ENCODE measurements around the gene ACTN3. TPM values are rescaled to one million over a fixed set of nuclear protein-coding genes. Genes with fewer than 3 reads are reported as not detected.
"Not testable (repeated sequence)": the region's sequence is repeated elsewhere in the genome, so short reads cannot be mapped to it uniquely, and the experiment has no call there.

Gene ACTN3
- total RNA-seq, 1 donor from 2014 or later, result 0.05 TPM

DNA sequence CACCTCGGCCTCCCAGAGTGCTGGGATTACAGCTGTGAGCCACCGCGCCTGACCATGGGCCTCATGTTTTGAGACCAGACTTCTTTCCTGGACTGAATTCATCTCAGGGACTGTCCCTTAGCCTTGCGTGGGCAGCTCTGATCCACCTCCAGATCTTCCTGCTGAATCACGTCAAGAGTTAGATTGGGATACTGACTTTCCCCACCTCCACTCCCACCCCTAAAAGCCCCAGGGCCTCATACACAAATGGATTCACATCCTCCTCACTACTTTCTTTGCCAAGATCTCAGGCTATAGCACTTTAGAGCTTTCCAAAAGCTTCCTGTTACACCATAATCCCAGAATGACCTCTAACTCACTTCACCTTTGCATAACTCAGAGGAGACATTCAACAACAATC, 34.1 kb downstream of the ACTN3 start:
- peak overlapping the region; percentile 6 for H3K27ac Mint-ChIP-seq
- intact Hi-C loops (cut with micrococcal nuclease), result no loop called here
- no peak overlapping the region for H3K4me3 Mint-ChIP-seq
- H3K36me3 Mint-ChIP-seq (ENCODE audit: low read depth), result peaks cover 3% of the 10 kb centered on the region
- peaks cover 14% of the 10 kb centered on the region for H3K4me1 Mint-ChIP-seq (ENCODE audit: low read depth)
- peaks cover 9% of the 10 kb centered on the region for H3K9me3 Mint-ChIP-seq
- no peak for DNase-seq (ENCODE audit: low spot score)
- peaks cover 12% of the 10 kb centered on the region for H3K27me3 Mint-ChIP-seq (ENCODE audit: insufficient read depth)

DNA sequence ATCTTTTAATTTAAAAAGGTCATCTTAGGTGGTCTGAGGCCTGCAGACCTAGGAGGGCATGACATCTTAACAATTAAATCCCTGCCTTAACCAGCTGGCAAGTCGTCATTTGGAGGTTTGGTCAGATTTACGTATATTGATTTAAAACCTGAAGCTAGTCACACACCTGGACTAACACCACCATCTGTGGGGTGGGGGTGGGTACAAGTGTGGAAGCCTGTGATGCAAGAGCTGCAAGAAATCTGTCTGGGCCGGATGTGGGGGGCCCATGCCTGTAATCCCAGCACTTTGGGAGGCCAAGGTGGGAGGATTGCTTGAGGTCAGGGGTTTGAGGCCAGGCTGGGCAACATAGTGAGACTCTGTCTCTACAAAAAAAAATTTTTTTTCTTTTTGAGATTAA, 34.6 kb downstream of the ACTN3 start:
- intact Hi-C loops (cut with micrococcal nuclease), result no loop called here
- no peak for DNase-seq (ENCODE audit: low spot score)
- Mint-ChIP-seq H3K9me3 (peaks cover 9% of the 10 kb centered on the region), H3K36me3 (ENCODE audit: low read depth) (peaks cover 3% of the 10 kb centered on the region), H3K4me3 (no peak overlapping the region), H3K27me3 (ENCODE audit: insufficient read depth) (peaks cover 12% of the 10 kb centered on the region), H3K4me1 (ENCODE audit: low read depth) (peaks cover 14% of the 10 kb centered on the region), H3K27ac (no peak overlapping the region)

DNA sequence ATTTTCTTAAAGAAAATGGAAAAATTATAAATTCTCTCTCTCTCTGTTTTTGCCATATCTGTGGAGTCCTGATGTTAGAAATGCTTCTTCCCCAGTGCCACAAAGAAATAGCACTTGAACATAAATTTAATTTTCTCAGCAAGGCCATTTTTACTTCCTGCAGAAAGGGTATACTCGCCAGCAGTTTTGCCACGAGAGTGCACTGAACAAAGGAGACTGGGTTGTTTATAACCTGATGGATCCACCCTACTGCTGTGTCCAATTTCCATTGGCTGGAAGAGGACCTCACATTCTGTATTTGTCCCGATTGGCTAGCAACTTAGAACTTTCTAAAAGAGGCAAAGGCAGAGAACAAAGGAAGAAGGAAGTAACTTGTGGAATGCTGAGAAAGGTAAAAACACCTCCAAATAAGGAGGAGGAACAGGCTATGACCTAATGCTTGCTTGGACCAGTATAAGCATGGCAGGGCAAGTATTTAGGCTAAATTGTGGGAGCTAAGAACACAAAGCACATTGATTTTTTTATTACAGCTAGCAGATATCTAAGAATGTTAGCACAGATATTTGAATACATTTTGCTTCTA, 36.0 kb downstream of the ACTN3 start:
- H3K9me3 Mint-ChIP-seq; DNase-seq (ENCODE audit: low spot score); H3K36me3 Mint-ChIP-seq (ENCODE audit: low read depth); intact Hi-C loops (cut with micrococcal nuclease); H3K27ac Mint-ChIP-seq; H3K4me3 Mint-ChIP-seq: not testable (repeated sequence)
- Mint-ChIP-seq H3K4me1 (ENCODE audit: low read depth) (peaks cover 14% of the 10 kb centered on the region), H3K27me3 (ENCODE audit: insufficient read depth) (peaks cover 12% of the 10 kb centered on the region)

DNA sequence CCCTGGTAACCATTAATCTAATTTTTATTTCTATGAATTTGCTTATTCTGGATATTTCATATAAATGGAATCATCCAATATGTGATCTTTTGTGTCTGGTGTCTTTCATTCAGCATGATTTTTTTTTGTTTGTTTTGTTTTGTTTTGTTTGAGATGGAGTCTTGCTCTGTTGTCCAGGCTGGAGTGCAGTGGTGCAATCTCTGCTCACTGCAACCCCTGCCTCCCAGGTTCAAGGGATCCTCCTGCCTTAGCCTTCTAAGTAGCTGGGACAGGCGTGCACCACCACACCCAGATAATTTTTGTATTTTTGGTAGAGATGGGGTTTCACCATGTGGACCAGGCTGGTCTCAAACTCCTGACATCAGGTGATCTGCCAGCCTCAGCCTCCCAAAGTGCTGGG, 38.7 kb downstream of the ACTN3 start:
- H3K4me1 Mint-ChIP-seq (ENCODE audit: low read depth); DNase-seq (ENCODE audit: low spot score); H3K27me3 Mint-ChIP-seq (ENCODE audit: insufficient read depth); H3K4me3 Mint-ChIP-seq; H3K27ac Mint-ChIP-seq; H3K36me3 Mint-ChIP-seq (ENCODE audit: low read depth); H3K9me3 Mint-ChIP-seq; intact Hi-C loops (cut with micrococcal nuclease): not testable (repeated sequence)

DNA sequence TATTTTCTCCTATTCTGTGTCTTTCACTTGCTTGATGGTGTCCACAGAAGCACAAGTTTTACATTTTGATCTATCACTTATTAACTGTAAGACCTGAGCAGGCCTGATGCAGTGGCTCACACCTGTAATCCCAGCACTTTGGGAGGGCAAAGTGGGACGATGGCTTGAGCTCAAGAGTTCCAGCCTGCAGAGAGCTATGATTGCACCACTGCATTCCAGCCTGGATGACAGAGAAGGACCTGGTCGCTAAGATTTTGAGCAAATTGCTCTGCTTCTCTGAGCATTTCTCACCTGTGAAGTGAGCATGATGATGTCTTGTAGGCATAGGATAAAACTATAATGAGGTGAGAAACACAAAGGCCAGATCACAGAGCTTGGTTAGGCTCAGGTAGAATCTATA, 39.4 kb downstream of the ACTN3 start:
- DNase-seq (ENCODE audit: low spot score), result no peak
- H3K9me3 Mint-ChIP-seq, result peaks cover 9% of the 10 kb centered on the region
- H3K27me3 Mint-ChIP-seq (ENCODE audit: insufficient read depth), result peaks cover 2% of the 10 kb centered on the region
- no peak overlapping the region for H3K27ac Mint-ChIP-seq
- H3K4me1 Mint-ChIP-seq (ENCODE audit: low read depth), result peaks cover under 1% of the 10 kb centered on the region
- intact Hi-C loops (cut with micrococcal nuclease), result no loop called here
- H3K4me3 Mint-ChIP-seq, result no peak overlapping the region
- H3K36me3 Mint-ChIP-seq (ENCODE audit: low read depth), result peaks cover 3% of the 10 kb centered on the region

DNA sequence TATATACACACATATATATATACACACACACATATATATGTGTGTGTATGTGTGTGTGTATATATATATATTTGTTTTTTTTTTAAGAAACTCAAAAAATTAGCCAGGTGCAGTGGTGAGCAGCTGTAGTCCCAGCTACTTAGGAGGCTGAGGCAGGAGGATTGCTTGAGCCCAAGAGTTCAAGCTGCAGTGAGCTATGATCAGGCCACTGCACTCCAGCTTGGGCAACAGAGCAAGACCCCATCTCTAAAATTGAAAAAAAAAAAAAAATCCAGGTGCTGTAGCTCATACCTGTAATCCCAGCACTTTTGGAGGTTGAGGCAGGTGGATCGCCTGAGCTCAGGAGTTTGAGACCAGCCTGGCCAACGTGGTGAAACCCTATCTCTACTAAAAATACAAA, 42.6 kb downstream of the ACTN3 start:
- H3K27me3 Mint-ChIP-seq (ENCODE audit: insufficient read depth); intact Hi-C loops (cut with micrococcal nuclease); H3K9me3 Mint-ChIP-seq: not testable (repeated sequence)

DNA sequence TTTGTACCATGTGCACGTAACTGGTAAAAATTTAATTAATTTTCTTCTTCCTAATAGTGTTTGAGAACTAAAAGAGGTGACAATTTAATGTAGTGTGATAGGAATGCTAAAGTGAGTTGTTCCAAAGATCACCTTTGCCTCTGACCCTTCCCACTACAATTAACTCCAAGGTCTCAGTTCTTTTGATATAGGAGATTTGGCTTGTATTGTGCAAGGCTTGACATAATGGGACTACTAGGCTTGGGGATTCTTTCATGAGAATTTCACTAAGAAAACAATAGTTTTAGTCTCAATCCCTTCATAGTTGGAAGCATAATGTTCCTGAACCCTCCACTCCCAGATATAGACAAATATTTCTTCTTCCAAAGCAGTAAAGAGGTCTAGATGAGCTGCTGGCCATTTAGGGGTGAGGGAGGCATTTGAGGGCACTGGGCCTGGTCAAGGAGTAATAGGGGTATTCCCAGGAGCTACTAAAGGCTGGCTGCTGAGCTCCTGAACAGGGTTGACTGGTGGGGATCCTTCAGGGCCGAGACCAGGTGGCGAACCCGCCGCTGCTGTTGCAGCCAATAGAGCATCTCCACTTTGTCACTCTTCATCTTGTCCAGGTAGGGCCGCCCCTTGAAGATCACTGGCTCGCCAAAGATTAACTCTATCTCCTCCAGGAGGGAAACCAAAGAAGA, 43.4 kb downstream of the ACTN3 start:
- no peak for DNase-seq (ENCODE audit: low spot score)
- Mint-ChIP-seq H3K9me3 (no peaks in the 10 kb centered on the region), H3K4me1 (ENCODE audit: low read depth) (peaks cover 24% of the 10 kb centered on the region), H3K36me3 (ENCODE audit: low read depth) (peaks cover 3% of the 10 kb centered on the region), H3K4me3 (no peak overlapping the region), H3K27me3 (ENCODE audit: insufficient read depth) (no peaks in the 10 kb centered on the region), H3K27ac (no peak overlapping the region)
- intact Hi-C loops (cut with micrococcal nuclease), result no loop called here

More for the DNA sequence above, 42.6 kb downstream of the ACTN3 start:
- DNase-seq (ENCODE audit: low spot score); H3K27ac Mint-ChIP-seq; H3K4me3 Mint-ChIP-seq; H3K36me3 Mint-ChIP-seq (ENCODE audit: low read depth): not testable (repeated sequence)
- peaks cover 17% of the 10 kb centered on the region for H3K4me1 Mint-ChIP-seq (ENCODE audit: low read depth)

DNA sequence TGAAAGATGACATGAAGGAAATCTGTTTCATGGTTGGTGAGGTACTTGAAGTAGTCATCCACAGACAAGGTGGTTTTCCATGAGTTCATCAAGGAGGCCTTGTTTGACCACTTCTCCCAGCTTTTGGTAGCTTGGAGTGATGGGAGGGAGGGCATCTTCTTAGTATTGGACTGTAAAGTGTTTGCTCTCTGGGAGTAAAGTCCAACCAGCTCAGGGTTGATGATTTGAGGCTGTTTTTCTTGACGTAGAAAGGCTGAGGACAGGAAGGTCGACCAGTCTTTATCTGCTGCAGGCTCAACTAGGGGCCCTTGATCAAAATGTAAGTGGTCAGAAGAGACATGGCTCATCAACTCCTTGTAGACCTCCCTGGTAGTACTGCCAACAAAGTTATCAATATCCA, 44.5 kb downstream of the ACTN3 start:
- Mint-ChIP-seq H3K4me3 (no peak overlapping the region), H3K4me1 (ENCODE audit: low read depth) (peaks cover 30% of the 10 kb centered on the region), H3K36me3 (ENCODE audit: low read depth) (peaks cover 3% of the 10 kb centered on the region), H3K9me3 (no peaks in the 10 kb centered on the region), H3K27me3 (ENCODE audit: insufficient read depth) (no peaks in the 10 kb centered on the region), H3K27ac (no peak overlapping the region)
- DNase-seq (ENCODE audit: low spot score), result no peak
- intact Hi-C loops (cut with micrococcal nuclease), result no loop called here

DNA sequence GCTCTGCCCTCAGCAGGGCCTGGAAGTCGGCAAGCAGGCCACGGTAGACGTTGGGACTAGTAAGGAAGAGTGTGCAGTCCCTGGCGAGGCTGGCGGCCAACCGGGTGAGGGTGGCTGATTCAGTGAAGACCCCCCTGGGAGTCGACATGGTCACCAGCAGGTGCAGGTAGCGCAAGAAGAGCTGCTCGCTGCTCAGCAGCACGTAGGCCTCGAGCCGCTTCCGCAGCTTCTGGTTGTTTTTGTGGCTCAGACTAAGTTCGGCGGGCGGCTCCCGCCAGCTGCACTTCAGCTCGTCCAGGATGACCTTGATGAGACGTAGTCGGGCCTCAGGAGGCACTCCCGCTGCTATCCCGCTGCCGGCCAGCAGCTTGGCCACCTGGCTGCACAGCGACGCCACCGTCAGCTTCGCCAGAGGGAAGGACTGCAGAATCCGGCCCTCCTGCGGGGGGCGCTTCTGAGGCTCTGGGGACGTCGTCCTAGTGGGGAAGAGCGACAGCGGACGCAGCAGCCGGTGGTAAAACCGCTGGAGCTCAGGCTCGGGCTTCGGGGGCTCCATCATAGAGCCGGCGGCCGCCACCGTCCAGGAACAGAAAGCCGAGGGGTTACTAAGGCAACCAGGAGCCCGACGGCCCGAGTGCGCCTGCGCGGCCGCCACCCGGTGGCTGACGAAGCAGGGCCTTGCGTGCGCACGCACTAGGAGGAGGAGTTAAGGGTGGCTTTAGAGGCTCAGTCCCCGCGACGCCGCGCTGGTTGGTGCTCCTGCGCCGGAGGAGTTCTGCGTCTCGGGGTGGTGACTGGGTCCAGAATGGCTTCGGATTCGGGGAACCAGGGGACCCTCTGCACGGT, 46.0 kb downstream of the ACTN3 start, which contains the start of the genes CCDC87 and CCS:
Gene CCDC87, minus strand, starts transcription at position 607 of the 846 bp plus-strand sequence. Its CDS starts 48 bp downstream, at position 559.
Gene CCS, plus strand, starts transcription at position 729 of the 846 bp plus-strand sequence. Its CDS starts 77 bp downstream, at position 806.
- intact Hi-C loops (cut with micrococcal nuclease), result loop anchor here (1.0 to 2.0 kb wide), 6 partner anchors 24 to 250 kb away; partner anchors contain the start of genes ACTN3, RBM14, RBM4 and RCE1
- peaks cover 3% of the 10 kb centered on the region for H3K36me3 Mint-ChIP-seq (ENCODE audit: low read depth)
- peak within 1 kb of the TSS; percentile 97 for H3K27ac Mint-ChIP-seq
- peaks cover 30% of the 10 kb centered on the region for H3K4me1 Mint-ChIP-seq (ENCODE audit: low read depth)
- H3K27me3 Mint-ChIP-seq (ENCODE audit: insufficient read depth), result no peaks in the 10 kb centered on the region
- peak within 1 kb of the TSS; percentile 100 for H3K4me3 Mint-ChIP-seq
- DNase-seq (ENCODE audit: low spot score), result peak; percentile 96
- H3K9me3 Mint-ChIP-seq, result no peaks in the 10 kb centered on the region

DNA sequence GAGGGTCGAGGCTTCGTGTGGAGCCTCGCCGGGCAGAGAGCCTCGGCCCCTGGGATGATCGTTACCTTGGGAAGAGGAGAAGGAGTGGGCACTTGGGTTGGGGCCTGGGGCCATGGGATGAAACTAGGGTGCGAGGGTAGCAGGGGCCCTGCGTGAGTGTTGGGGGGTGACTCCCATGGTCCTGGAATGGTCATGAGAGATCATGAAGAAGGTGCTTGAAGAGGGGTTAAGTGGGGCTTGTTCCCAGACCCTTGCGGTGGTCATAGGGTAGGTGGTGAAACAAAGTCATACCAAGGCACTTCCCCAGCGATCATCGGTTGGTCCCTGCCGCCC, 46.6 kb downstream of the ACTN3 start:
- Mint-ChIP-seq H3K9me3 (no peaks in the 10 kb centered on the region), H3K4me3 (peak overlapping the region; percentile 100), H3K4me1 (ENCODE audit: low read depth) (peaks cover 30% of the 10 kb centered on the region), H3K27me3 (ENCODE audit: insufficient read depth) (no peaks in the 10 kb centered on the region), H3K36me3 (ENCODE audit: low read depth) (peaks cover 3% of the 10 kb centered on the region), H3K27ac (peak overlapping the region; percentile 97)
- DNase-seq (ENCODE audit: low spot score), result no peak
- intact Hi-C loops (cut with micrococcal nuclease), result loop anchor here (1.0 to 2.0 kb wide), 6 partner anchors 23 to 250 kb away; partner anchors contain the start of genes ACTN3, RBM14, RBM4 and RCE1

DNA sequence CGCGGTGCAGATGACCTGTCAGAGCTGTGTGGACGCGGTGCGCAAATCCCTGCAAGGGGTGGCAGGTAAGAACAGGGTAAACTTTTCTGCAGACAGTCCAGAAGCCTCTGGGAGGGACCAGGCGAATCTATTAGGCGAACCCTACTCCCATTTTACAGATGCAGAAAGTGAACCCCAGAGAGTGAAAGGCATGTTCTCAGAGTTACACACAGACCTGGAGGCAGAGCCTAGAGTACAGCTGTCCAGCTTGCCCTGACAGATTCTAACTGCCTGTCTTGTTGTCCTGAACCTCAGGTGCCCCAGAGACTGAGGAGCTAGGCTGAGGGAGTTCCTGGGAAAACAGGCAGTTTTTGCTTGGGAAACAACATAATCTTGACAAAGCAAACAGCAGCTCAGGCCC, 46.9 kb downstream of the ACTN3 start:
- H3K27me3 Mint-ChIP-seq (ENCODE audit: insufficient read depth), result no peaks in the 10 kb centered on the region
- peaks cover 3% of the 10 kb centered on the region for H3K36me3 Mint-ChIP-seq (ENCODE audit: low read depth)
- H3K27ac Mint-ChIP-seq, result peak overlapping the region; percentile 97
- intact Hi-C loops (cut with micrococcal nuclease), result loop anchor here (1.0 to 2.0 kb wide), 6 partner anchors 23 to 249 kb away; partner anchors contain the start of genes ACTN3, RBM14, RBM4 and RCE1
- no peaks in the 10 kb centered on the region for H3K9me3 Mint-ChIP-seq
- peak overlapping the region; percentile 100 for H3K4me3 Mint-ChIP-seq
- peaks cover 30% of the 10 kb centered on the region for H3K4me1 Mint-ChIP-seq (ENCODE audit: low read depth)
- DNase-seq (ENCODE audit: low spot score), result no peak

DNA sequence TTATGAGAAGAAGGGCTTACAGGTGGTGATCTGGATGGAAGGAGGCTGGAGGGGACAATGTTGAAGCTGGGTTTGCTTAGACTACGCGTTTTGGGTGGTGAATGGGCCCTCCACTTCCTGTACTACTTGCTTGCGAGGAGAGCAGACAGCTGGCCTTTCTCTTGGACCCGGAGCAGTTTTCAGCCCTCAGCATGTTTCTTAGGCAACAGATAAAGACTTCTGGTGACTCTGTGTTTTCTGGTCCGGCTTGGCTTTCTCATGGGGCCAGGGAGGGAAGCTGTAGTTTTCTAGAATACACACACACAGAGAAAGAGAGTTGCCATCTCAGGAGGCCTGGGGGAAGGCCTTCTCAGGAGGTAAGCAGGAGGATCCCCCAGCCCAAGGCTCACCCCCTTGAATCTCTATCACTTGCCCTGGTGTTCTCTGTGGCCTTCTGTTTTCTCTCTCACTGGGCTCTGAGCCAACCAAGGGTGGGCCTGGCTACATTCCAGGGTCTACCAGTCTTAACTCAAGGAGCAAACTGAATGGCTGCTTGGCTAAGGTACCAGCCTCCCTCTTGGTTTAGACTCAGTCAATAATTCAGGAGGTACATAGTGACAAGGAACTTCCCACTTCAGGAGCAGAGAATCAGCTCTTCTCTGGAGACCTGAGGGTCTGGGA, 48.7 kb downstream of the ACTN3 start:
- H3K4me1 Mint-ChIP-seq (ENCODE audit: low read depth), result peaks cover 30% of the 10 kb centered on the region
- H3K4me3 Mint-ChIP-seq, result peak overlapping the region; percentile 72
- DNase-seq (ENCODE audit: low spot score), result no peak
- intact Hi-C loops (cut with micrococcal nuclease), result no loop called here
- H3K27me3 Mint-ChIP-seq (ENCODE audit: insufficient read depth), result no peaks in the 10 kb centered on the region
- H3K27ac Mint-ChIP-seq, result peak overlapping the region; percentile 68
- H3K36me3 Mint-ChIP-seq (ENCODE audit: low read depth), result peaks cover 4% of the 10 kb centered on the region
- H3K9me3 Mint-ChIP-seq, result no peaks in the 10 kb centered on the region

Measured in activated T-helper 1 cell treated with anti-CD3 and anti-CD28 coated beads, Interleukin-12 subunit alpha, Interleukin-12 subunit beta, Interleukin-2, Interleukin-4 antibody, amounts not matched to agents 30 ng/mL and 10 ng/mL and 1 ng/mL, durations not matched to agents 14 hours and 24 hours and 36 hours (primary cell).